BLaER1 treated with 17β-estradiol and CSF1 and Interleukin-3, amounts not matched to agents 10 nM and 100 nM (cell line): Measurements from ENCODE around the gene UBE2M.

ENCODE experiments used
- H3K27ac ChIP-seq, 11 experiments: shearing (Covaris generic); formaldehyde crosslinking; 2 replicates each; pipeline ENCODE4 v1.8.1; 2022
- H3K27me3 ChIP-seq, 11 experiments: shearing (Covaris generic); formaldehyde crosslinking; 2 replicates each; pipeline ENCODE4 v1.8.1; 2022
- H3K36me3 ChIP-seq, 11 experiments: shearing (Covaris generic); formaldehyde crosslinking; 2 replicates each; pipeline ENCODE4 v1.8.1; 2022
- H3K4me1 ChIP-seq, 10 experiments: shearing (Covaris generic); formaldehyde crosslinking; 2 replicates each; pipeline ENCODE4 v1.8.1; 2022
- H3K4me2 ChIP-seq, 11 experiments: shearing (Covaris generic); formaldehyde crosslinking; 2 replicates each; pipeline ENCODE4 v1.8.1; 2022
- H3K4me3 ChIP-seq, 10 experiments: shearing (Covaris generic); formaldehyde crosslinking; 2 replicates each; pipeline ENCODE4 v1.8.1; 2022
- H3K9ac ChIP-seq, 11 experiments: shearing (Covaris generic); formaldehyde crosslinking; 2 replicates each; pipeline ENCODE4 v1.8.1; 2022
- H3K9me3 ChIP-seq, 11 experiments: shearing (Covaris generic); formaldehyde crosslinking; replicated peaks in 1 of 11; 2 replicates each; pipeline ENCODE4 v1.8.1; 2022
- H4K20me1 ChIP-seq, 11 experiments: shearing (Covaris generic); formaldehyde crosslinking; 2 replicates each; pipeline ENCODE4 v1.8.1; 2022
- Cebpa-rat ChIP-seq, 11 experiments: shearing (Covaris generic); IDR thresholded peaks; 2 replicates each; pipeline ENCODE4 v1.8.1; 2022

Gene UBE2M

GRCh38 chr19:58555369-58555885 is 3.0 kb downstream of the UBE2M start:
- H3K4me3 ChIP-seq = peak overlapping the region; percentile 61 to 96 (median 72)
- peak overlapping the region; percentile 89 to 100 (median 98) for H3K4me2 ChIP-seq
- peaks cover 48 to 74% (median 54%) of the 10 kb centered on the region in 10 experiments for H3K4me1 ChIP-seq
- H3K9ac ChIP-seq = peak overlapping the region; percentile 82 to 98 (median 94)
- H3K27ac ChIP-seq = peak overlapping the region; percentile 75 to 99 (median 97)
- peaks cover 12 to 62% (median 42%) of the 10 kb centered on the region in 11 experiments; a peak in 21 of 22 replicates for H4K20me1 ChIP-seq
- H3K27me3 ChIP-seq = no peaks in the 10 kb centered on the region
- H3K9me3 ChIP-seq = no peaks in the 10 kb centered on the region
- TF ChIP-seq Cebpa-rat (IDR thresholded peaks at IDR 0.05) = no peak
- H3K36me3 ChIP-seq = peaks cover 46 to 60% (median 54%) of the 10 kb centered on the region in 11 experiments

- no peaks in the 10 kb centered on the region for H3K9me3 ChIP-seq
- H3K27me3 ChIP-seq = no peaks in the 10 kb centered on the region
- peaks cover 53 to 67% (median 61%) of the 10 kb centered on the region in 11 experiments for H3K36me3 ChIP-seq
- H3K4me3 ChIP-seq = peak within 1 kb of the TSS; percentile 61 to 98 (median 90)
- peaks cover 41 to 74% (median 48%) of the 10 kb centered on the region in 10 experiments for H3K4me1 ChIP-seq
- peak in 9 of 11 experiments; percentile 40 to 92 (median 68); a peak in 12 of 22 replicates for TF ChIP-seq Cebpa-rat (IDR thresholded peaks at IDR 0.05)
- peak within 1 kb of the TSS; percentile 75 to 99 (median 98) for H3K27ac ChIP-seq
- H3K9ac ChIP-seq = peak within 1 kb of the TSS; percentile 89 to 98 (median 96)
- peak within 1 kb of the TSS; percentile 89 to 100 (median 98) for H3K4me2 ChIP-seq
- H4K20me1 ChIP-seq = peaks cover 19 to 69% (median 49%) of the 10 kb centered on the region in 11 experiments; a peak in 21 of 22 replicates
These were observed 3.7 kb downstream of the UBE2M start, which contains the start of gene CHMP2A for GRCh38 chr19:58554494-58555368. CHMP2A (minus strand) TSS chr19:58555105; CDS start chr19:58554212, 893 bp downstream.

DNA sequence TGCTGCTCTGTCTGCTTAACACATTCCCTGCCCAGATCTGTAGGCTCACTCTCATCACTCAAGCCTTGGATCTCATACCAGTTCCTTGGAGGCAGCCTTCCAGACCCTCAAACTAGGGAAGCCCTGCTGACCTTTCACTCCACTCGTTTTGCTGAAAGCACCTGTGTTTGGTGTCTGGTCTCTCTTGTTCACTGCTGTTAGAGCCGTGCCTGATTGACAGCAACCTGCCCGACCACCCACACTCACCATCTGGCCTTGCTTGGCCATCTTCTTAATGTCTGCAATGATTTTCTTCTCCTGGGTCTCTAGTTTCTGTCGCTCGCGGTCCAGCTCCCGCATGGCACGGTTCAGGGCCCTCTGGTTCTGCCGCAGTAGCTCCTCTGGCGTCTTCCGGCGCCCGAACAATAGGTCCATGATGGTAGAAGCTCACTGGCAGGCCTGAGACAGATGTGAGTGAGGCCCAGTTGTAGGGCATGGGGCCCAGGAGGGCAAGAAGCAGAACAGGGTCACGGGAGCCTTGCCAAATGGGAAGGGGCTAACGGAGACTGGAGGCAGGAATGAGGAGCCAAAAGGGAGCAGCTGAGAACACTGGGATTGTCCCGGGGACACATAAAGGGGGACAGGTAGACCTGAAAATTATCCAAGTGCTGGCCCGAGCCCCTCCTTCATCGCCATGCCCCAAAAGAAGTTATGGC is 4.5 kb downstream of the UBE2M start:
- TF ChIP-seq Cebpa-rat (IDR thresholded peaks at IDR 0.05) = no peak
- Histone ChIP-seq H3K4me1 (peaks cover 38 to 76% (median 45%) of the 10 kb centered on the region in 10 experiments), H4K20me1 (peaks cover 26 to 76% (median 57%) of the 10 kb centered on the region in 11 experiments; a peak in 21 of 22 replicates), H3K4me3 (peak overlapping the region; percentile 61 to 96 (median 72)), H3K36me3 (peaks cover 61 to 75% (median 69%) of the 10 kb centered on the region in 11 experiments), H3K4me2 (peak overlapping the region; percentile 89 to 100 (median 98)), H3K9ac (peak overlapping the region; percentile 82 to 98 (median 94)), H3K9me3 (no peaks in the 10 kb centered on the region), H3K27me3 (no peaks in the 10 kb centered on the region), H3K27ac (peak overlapping the region; percentile 75 to 99 (median 97))

GRCh38 chr19:58552655-58553054 is 5.8 kb downstream of the UBE2M start:
- Histone ChIP-seq H3K27me3 (no peaks in the 10 kb centered on the region), H3K27ac (no peak overlapping the region), H4K20me1 (peaks cover 37 to 85% (median 70%) of the 10 kb centered on the region in 11 experiments; a peak in 21 of 22 replicates), H3K9ac (peak overlapping the region in 3 of 11 experiments; percentile 7 to 97 (median 21); a peak in 3 of 22 replicates), H3K4me3 (no peak overlapping the region), H3K4me1 (peaks cover 40 to 85% (median 51%) of the 10 kb centered on the region in 10 experiments), H3K9me3 (no peaks in the 10 kb centered on the region), H3K4me2 (peak overlapping the region in 5 of 11 experiments; percentile 26 to 100 (median 100); a peak in 4 of 22 replicates), H3K36me3 (peaks cover 74 to 88% (median 82%) of the 10 kb centered on the region in 11 experiments)
- no peak for TF ChIP-seq Cebpa-rat (IDR thresholded peaks at IDR 0.05)

DNA sequence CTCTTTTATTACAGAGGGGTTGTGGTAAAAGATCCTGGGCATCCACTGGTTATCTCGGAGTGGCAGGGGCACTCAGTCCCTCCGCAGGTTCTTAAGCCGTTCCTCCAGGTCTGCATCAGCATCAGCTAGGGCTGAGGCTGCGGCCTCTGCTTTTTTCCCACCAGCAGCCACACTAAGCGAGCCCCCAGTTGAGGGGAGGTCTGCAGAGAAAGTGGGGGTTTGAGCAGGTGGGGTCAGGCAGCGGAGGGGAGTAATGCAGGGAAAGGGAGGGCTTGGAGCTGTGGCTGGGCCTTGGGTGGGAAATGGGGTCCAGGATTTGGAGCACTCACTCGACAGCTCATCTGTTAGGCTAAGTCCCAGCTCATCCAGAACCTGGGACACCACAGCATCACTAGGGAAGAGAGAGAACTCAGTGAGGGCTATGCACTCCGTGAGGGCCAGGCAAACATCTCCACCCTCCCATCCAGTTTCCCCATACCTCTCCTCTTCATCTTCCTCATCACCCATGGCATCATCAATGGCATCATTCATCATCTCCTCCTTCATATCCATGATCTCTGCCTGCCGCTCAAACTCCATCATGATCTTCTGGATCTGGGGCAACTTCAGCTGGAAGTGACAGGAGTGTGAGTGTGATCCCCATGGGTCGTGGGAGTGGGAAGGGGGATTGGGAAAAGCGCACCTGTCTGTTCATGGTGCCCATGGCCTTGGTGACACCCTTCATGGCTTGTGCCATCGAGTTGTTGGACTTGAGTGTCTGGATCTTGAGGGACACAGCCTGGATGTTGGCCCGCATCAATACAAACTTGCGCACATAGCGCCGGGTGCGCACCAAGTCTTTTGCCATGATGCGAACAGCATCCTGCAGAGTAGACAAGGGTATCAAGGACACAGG is 6.6 kb downstream of the UBE2M start:
- H3K27ac ChIP-seq = no peak overlapping the region
- no peak overlapping the region; a peak in 1 of 22 replicates for H3K9ac ChIP-seq
- H3K4me3 ChIP-seq = no peak overlapping the region
- no peaks in the 10 kb centered on the region for H3K27me3 ChIP-seq
- H4K20me1 ChIP-seq = peaks cover 45 to 85% (median 71%) of the 10 kb centered on the region in 11 experiments; a peak in 21 of 22 replicates
- peaks cover 41 to 87% (median 54%) of the 10 kb centered on the region in 10 experiments for H3K4me1 ChIP-seq
- peaks cover 78 to 91% (median 85%) of the 10 kb centered on the region in 11 experiments for H3K36me3 ChIP-seq
- H3K4me2 ChIP-seq = peak overlapping the region in 2 of 11 experiments; percentile 100; a peak in 1 of 22 replicates
- TF ChIP-seq Cebpa-rat (IDR thresholded peaks at IDR 0.05) = no peak
- no peaks in the 10 kb centered on the region for H3K9me3 ChIP-seq

- no peak for TF ChIP-seq Cebpa-rat (IDR thresholded peaks at IDR 0.05)
- H3K4me2 ChIP-seq = 0 out of 22 replicates have a peak overlapping the region, but pooled peaks of 1 of the 11 experiments have one; percentile 17
- no peaks in the 10 kb centered on the region for H3K9me3 ChIP-seq
- peaks cover 52 to 85% (median 74%) of the 10 kb centered on the region in 11 experiments for H4K20me1 ChIP-seq
- H3K27ac ChIP-seq = no peak overlapping the region
- no peak overlapping the region for H3K9ac ChIP-seq
- no peaks in the 10 kb centered on the region for H3K27me3 ChIP-seq
- H3K4me3 ChIP-seq = no peak overlapping the region
- H3K36me3 ChIP-seq = peaks cover 74 to 91% (median 84%) of the 10 kb centered on the region in 11 experiments
- peaks cover 40 to 87% (median 53%) of the 10 kb centered on the region in 10 experiments for H3K4me1 ChIP-seq
These were observed 7.3 kb downstream of the UBE2M start for GRCh38 chr19:58551123-58551497.

- peaks cover 74 to 91% (median 84%) of the 10 kb centered on the region in 11 experiments for H3K36me3 ChIP-seq
- H3K27ac ChIP-seq = no peak overlapping the region
- no peaks in the 10 kb centered on the region for H3K9me3 ChIP-seq
- 0 out of 22 replicates have a peak overlapping the region, but pooled peaks of 1 of the 11 experiments have one; percentile 10 for H3K9ac ChIP-seq
- no peak for TF ChIP-seq Cebpa-rat (IDR thresholded peaks at IDR 0.05)
- no peaks in the 10 kb centered on the region for H3K27me3 ChIP-seq
- H3K4me3 ChIP-seq = no peak overlapping the region
- H3K4me1 ChIP-seq = peaks cover 39 to 86% (median 52%) of the 10 kb centered on the region in 10 experiments
- H4K20me1 ChIP-seq = peaks cover 58 to 90% (median 80%) of the 10 kb centered on the region in 11 experiments
- 0 out of 22 replicates have a peak overlapping the region, but pooled peaks of 1 of the 11 experiments have one; percentile 4 for H3K4me2 ChIP-seq
These were observed 7.9 kb downstream of the UBE2M start for GRCh38 chr19:58550362-58551122.
